Adipocyte (in vitro differentiated cells): ENCODE results near the gene C1QTNF7.

Source experiments
- DNase-seq: peaks from one replicate; pipeline ENCODE4 v3.0.0-alpha.2; 2015; ENCODE audit warnings: low read depth
- H3K27me3 ChIP-seq: replicated peaks from 2 replicates; pipeline ENCODE4 v1.7.0; 2013; ENCODE audit warnings: mild to moderate bottlenecking, low read length, moderate library complexity; ENCODE audit not compliant: control insufficient read depth, insufficient read depth
- H3K36me3 ChIP-seq: 2 replicates; pipeline ENCODE4 v1.7.0; 2013; ENCODE audit warnings: low read length, mild to moderate bottlenecking, moderate library complexity; ENCODE audit not compliant: control insufficient read depth, insufficient read depth, severe bottlenecking
- H3K4me1 ChIP-seq: 2 replicates; pipeline ENCODE4 v1.7.0; 2013; ENCODE audit warnings: mild to moderate bottlenecking, low read length, moderate library complexity; ENCODE audit not compliant: control insufficient read depth, insufficient read depth
- H3K4me3 ChIP-seq: 2 replicates; pipeline ENCODE4 v1.7.0; 2013; ENCODE audit warnings: mild to moderate bottlenecking, low read length, moderate library complexity
- H3K9ac ChIP-seq: 2 replicates; pipeline ENCODE4 v1.7.0; 2013; ENCODE audit warnings: mild to moderate bottlenecking, low read length, moderate library complexity
- H3K9me3 ChIP-seq: 2 replicates; pipeline ENCODE4 v1.7.0; 2013; ENCODE audit warnings: mild to moderate bottlenecking, low read length, moderate library complexity; ENCODE audit not compliant: control insufficient read depth

The C1QTNF7 gene

DNA sequence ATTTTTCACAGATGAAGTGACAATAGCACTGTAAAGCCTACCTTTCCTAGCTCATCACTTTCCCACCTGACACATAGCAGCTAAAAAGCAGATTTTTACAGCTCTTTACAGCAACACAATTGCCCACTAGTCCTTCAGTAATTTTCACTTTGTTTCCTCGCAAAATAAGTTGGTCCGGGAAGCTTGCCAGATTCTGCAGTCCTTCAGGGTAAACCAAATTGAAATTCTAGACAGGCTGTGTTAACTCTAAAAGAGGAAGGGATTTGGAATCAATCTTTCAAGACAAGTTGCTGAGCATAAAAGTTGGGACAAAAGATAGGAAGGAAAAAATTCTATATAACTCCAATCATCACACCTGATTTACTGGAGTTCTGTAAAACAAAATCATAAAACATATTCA lies 8.7 kb downstream of the C1QTNF7 start:
- Histone ChIP-seq H3K9me3 (no peaks in the 10 kb centered on the region), H3K36me3 (no peaks in the 10 kb centered on the region), H3K27me3 (no peaks in the 10 kb centered on the region), H3K4me3 (no peak overlapping the region), H3K4me1 (peaks cover 21% of the 10 kb centered on the region), H3K9ac (no peak overlapping the region)
- DNase-seq = peak; percentile 88

DNA sequence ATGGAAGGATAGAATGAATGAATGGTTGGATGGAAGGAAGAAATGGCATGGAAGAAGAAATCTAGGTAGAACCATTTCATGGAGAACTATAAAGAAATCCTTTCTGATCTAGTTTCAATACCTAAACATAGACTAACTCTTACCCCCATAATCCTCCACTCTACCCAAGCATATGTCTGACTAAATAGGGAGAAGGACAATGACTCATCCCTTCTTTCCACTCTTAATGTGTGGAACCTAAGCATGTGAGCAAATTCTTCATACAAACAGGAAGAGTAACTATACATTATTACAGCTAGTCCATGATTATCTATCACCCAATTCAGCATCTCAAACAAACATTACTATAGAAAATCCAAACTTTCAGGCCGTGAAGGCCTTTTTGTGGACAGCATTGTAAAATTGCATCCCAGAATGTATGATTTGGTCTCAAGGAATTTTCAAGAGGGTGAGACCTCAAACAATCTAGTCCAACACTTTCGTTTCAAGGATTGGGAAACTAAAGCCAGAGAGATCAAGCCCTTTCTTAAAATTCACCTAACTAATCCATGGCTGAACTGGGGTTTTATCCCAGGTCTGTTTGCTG lies 11.2 kb downstream of the C1QTNF7 start:
- peak; percentile 32 for DNase-seq
- no peak overlapping the region for H3K9ac ChIP-seq
- H3K4me3 ChIP-seq = no peak overlapping the region
- no peaks in the 10 kb centered on the region for H3K9me3 ChIP-seq
- peaks cover 12% of the 10 kb centered on the region for H3K4me1 ChIP-seq
- H3K36me3 ChIP-seq = no peaks in the 10 kb centered on the region
- H3K27me3 ChIP-seq = no peaks in the 10 kb centered on the region

DNA sequence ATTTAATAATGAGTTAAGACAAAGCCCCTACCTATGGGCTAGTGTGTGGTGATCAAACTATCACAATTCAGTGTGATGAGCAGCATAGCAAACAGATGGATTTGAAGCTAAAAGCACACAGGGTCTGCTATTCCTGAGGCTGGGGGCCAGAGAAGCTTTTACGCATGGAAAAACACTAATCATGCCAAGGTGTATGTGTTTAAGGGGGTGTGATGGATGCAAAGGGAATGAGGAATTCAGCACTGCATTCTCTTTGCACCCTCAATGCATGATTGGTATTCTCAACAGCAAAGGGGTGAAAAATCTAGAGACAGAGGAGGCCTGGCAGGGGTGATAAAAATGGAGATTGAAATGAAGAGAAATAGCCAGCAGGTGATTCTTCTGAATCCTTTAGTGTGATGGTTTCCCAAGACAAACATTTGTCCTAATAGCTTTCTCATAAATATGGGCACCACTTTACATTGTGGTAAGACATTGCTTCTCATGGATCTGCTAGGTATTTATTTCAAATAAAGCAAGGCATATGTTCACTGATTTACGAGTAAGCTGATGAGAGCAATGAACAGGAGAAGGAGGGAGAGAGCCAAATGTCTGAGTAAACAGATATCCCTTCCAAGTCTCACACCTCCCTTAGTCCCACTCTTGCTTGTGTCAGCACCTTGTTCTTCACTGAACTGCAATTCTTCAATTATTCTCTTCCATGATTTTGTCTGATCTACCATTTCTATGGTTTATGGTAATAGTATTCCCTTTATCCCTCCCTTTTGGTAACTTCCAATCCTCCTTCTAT lies 15.7 kb downstream of the C1QTNF7 start:
- no peaks in the 10 kb centered on the region for H3K36me3 ChIP-seq
- no peak overlapping the region for H3K4me3 ChIP-seq
- H3K9me3 ChIP-seq = no peaks in the 10 kb centered on the region
- no peaks in the 10 kb centered on the region for H3K4me1 ChIP-seq
- no peak for DNase-seq
- no peaks in the 10 kb centered on the region for H3K27me3 ChIP-seq
- no peak overlapping the region for H3K9ac ChIP-seq

DNA sequence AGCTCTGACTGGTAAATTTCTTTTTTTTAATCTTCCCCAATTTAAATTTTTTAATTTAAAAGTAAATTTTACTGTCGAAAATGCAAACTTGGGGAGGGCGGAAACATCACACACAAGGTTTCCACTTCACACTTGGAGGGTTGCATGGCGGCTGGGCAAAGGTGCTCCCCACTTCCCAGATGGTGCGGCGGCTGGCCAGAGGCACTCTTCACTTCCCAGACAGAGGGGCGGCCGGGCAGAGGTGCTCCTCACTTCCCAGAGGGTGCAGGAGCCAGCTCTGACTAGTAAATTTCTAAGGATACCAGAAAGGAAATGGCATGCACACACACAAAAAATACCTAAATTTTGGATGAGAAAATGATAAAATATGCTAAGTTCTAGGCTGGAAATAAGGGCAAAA lies 16.4 kb downstream of the C1QTNF7 start:
- H3K36me3 ChIP-seq = no peaks in the 10 kb centered on the region
- no peaks in the 10 kb centered on the region for H3K27me3 ChIP-seq
- no peak overlapping the region for H3K4me3 ChIP-seq
- no peak for DNase-seq
- H3K4me1 ChIP-seq = no peaks in the 10 kb centered on the region
- H3K9ac ChIP-seq = no peak overlapping the region
- no peaks in the 10 kb centered on the region for H3K9me3 ChIP-seq

DNA sequence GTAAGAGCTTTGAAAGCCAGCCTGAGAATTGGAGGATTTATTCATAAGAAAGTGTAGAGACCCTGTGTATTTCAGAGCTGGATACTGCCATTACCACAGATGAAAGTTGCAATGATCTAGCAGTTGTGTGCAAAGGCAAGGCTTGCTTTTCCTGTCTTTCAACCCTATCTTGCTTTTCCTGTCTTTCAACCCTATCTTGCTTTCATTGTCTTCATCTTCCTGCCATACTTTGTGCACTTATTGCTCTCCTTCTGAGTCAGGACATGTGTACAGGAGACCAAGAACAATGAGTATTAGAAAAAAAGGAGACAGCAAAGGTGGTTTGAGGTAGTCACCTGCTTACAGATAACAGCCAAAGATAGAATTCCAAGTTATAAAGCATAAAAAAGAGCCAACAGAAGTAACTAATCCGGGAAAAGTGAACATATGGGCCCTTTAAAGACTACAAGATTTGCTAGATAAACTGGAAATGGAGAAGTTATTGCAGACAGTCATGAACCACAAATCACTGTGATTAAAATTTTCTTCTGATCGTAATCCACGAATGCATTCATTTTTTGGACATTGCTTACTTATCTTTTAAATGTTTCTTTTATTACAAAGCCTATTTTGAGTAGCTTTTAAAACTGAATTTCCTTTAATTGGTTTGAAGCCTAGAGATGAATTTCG lies 17.2 kb downstream of the C1QTNF7 start:
- Histone ChIP-seq H3K9ac (no peak overlapping the region), H3K27me3 (no peaks in the 10 kb centered on the region), H3K36me3 (no peaks in the 10 kb centered on the region), H3K4me1 (no peaks in the 10 kb centered on the region), H3K9me3 (no peaks in the 10 kb centered on the region), H3K4me3 (no peak overlapping the region)
- DNase-seq = no peak

DNA sequence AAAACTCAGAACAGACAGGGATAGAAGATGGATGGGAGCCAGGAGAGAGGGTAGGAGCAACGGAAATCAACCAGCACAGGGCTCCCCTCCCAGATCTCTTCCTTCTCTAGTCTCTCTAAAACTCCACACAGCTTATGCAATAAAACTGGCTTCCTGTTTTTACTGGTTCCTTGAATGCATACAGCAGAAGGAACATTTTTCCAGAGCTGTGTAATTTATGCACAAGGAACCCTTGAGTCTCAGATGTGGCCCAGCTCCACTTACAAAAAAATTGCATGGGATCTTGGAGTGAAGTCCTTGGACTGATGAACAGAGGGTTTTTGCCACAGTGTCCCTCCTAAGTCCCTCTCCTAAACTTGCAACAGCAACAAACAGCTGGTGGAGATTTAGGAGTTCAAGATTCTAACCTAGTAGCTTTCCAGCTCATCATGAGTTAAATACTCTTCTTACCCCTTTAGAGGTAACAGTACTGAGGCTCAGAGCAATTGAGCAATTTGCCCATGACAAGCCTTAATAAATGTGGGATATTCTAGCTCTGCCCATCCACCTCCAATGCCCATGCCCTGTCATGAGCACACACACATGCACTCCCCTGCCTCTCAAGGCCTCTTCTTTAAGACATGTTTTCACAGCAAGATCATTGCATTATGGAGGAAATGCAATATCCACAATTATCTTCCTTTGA lies 23.5 kb downstream of the C1QTNF7 start:
- Histone ChIP-seq H3K4me1 (peaks cover 40% of the 10 kb centered on the region), H3K9me3 (no peaks in the 10 kb centered on the region), H3K36me3 (no peaks in the 10 kb centered on the region), H3K9ac (peak overlapping the region; percentile 30), H3K27me3 (no peaks in the 10 kb centered on the region), H3K4me3 (peak overlapping the region; percentile 22)
- peak; percentile 46 for DNase-seq

DNA sequence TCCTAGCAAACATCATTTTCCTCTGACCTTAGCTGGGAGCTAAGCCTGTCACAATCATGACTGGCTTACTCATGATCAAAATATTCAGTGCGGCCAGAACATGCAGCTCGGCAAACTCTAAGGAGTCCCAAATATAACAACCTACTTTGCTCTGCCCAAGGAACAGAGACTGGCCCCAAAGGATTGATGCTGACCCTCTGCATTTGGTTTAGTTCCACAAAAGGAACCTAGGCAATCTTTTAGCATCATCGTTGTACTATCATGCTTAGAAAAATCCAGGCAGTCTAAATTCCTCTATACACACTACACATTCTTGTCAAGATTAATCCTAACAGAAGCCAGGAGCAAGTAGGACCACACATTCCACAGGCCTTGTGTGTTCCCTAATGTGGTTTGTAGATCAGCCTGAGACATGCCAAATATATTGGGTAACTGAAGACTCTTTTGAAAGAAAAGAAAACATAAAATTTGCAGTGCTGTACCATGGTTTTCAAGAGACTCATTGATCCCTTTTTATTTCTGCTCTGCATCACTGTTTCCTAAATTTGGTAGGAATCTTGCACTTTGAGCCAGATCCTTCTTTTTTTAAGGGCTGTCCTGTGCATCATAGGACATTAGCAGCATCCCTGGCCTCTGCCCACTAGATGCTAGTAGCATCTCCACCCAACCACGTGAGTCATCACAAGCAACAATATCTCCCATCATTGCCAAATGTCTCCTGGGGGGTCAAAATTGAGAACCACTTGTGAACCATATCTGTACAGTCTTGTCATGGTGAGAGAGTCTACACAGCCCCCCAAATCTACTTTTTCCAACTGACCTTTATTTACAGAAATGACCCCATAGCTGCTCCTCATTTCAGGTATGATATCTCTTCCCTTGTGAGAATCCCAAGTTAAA lies 24.3 kb downstream of the C1QTNF7 start:
- peaks cover 46% of the 10 kb centered on the region for H3K4me1 ChIP-seq
- peak; percentile 86 for DNase-seq
- no peak overlapping the region for H3K9ac ChIP-seq
- H3K9me3 ChIP-seq = no peaks in the 10 kb centered on the region
- H3K4me3 ChIP-seq = peak overlapping the region; percentile 22
- no peaks in the 10 kb centered on the region for H3K27me3 ChIP-seq
- no peaks in the 10 kb centered on the region for H3K36me3 ChIP-seq

DNA sequence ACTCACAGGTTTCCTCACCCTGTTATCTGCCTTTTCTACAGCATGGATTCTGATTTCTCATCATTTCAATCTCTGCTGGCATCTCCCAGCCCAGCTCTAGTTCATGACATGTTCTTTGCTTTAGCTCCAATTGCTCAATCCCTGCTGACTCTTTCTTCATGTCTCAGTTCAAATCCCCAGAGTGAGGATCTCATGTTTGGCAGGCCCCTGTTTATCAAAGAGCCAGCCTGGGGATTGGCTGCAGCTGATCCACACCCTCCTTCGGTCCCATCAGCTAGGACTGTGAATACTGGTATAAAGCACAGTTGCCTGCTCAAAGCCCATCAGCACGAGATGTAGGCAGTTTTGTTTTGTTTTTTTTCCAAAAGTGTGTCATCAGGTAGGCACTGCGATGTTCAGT lies 27.5 kb downstream of the C1QTNF7 start:
- Histone ChIP-seq H3K4me3 (no peak overlapping the region), H3K4me1 (peaks cover 49% of the 10 kb centered on the region), H3K9me3 (no peaks in the 10 kb centered on the region), H3K36me3 (no peaks in the 10 kb centered on the region), H3K27me3 (no peaks in the 10 kb centered on the region), H3K9ac (peak overlapping the region; percentile 4)
- DNase-seq = peak; percentile 95

DNA sequence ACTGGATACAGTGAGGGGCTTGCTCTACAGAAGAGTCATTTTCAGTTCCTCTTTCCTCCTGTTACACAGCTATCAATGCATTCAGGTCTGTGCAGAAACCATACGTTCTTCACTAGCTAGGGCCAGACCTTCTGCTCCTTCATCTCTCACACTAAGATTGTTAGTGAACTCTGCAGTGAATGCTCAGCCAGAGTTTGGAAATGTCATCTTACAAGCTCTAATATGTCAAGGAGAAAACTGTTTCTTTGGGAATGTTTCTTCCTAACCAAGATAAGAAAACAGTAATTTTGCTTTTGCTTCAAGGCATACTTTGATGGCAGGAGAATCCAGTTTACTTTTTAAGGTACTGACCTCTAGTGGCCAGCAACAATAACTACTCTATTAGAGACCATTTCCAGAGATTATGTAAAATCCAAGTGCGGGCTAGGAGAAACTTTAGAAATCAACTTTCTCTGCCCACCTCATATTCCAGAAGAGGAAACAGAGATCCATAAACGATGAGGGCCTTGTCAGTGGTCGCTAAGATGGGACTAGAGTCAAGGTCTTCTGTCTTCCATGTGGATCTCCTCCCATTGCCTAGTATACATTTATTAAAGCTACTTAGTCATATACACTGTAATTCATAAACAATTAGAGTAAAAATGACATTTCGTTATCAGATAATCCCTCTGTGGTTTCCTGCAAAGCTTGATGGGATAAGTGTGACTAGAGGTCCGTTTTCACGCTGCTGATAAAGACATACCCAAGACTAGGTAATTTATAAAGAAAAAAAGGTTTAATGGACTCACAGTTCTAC lies 29.8 kb downstream of the C1QTNF7 start:
- H3K4me1 ChIP-seq = peaks cover 28% of the 10 kb centered on the region
- H3K36me3 ChIP-seq = no peaks in the 10 kb centered on the region
- H3K27me3 ChIP-seq = peaks cover 5% of the 10 kb centered on the region
- peak; percentile 89 for DNase-seq
- no peaks in the 10 kb centered on the region for H3K9me3 ChIP-seq
- H3K9ac ChIP-seq = peak overlapping the region; percentile 3
- H3K4me3 ChIP-seq = no peak overlapping the region

DNA sequence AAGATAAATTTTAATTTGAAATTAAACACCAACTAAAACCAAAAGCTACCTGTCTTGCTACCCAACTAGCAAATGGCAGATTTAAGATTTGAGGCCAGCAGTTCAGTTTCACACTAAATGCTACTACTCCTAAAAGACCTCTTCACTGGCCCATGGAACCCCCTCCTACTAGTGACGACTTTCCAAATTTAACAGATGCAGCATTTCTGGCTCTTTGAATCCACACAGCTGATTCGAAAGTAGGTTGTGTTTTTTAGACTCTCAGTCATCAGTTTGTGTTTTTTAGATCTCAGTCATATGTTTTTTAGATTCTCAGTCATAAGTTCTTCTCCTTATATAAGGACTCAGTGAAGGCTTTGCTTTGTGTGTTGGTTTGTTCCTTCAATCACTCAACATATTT lies 30.8 kb downstream of the C1QTNF7 start:
- Histone ChIP-seq H3K4me3 (no peak overlapping the region), H3K36me3 (no peaks in the 10 kb centered on the region), H3K4me1 (peaks cover 25% of the 10 kb centered on the region), H3K27me3 (peaks cover 5% of the 10 kb centered on the region), H3K9me3 (no peaks in the 10 kb centered on the region), H3K9ac (no peak overlapping the region)
- no peak for DNase-seq
